Activated CD4-positive, alpha-beta T cell treated with anti-CD3 and anti-CD28 coated beads, Interleukin-2, amount 10 ng/mL, durations not matched to agents 7 days and 5 days (primary cell): ENCODE measurements around the gene MYO5B. TPM values are rescaled to one million over a fixed set of nuclear protein-coding genes. Genes with fewer than 3 reads are reported as not detected.

Experiments used
- CTCF ChIA-PET: fragments of 350-600 bp; sonication (Branson Sonifier 250); formaldehyde crosslinking; loops from one replicate; lab custom pipeline; 2021; ENCODE audit warnings: antibody characterized with exemption; lab: Charles Lee
- POLR2A ChIA-PET: fragments of 350-600 bp; sonication (Branson Sonifier 250); formaldehyde crosslinking; loops from one replicate; lab custom pipeline; 2021; ENCODE audit warnings: antibody characterized with exemption; lab: Charles Lee
- DNase-seq: peaks from one replicate; pipeline ENCODE4 v3.0.0-alpha.2; 2020
- H3K27ac Mint-ChIP-seq: one replicate; pipeline ENCODE4 v1.8.0; 2021; ENCODE audit warnings: mild to moderate bottlenecking, moderate library complexity, mixed read lengths
- H3K27me3 Mint-ChIP-seq: one replicate; pipeline ENCODE4 v1.8.0; 2021; ENCODE audit warnings: mixed read lengths
- H3K36me3 Mint-ChIP-seq: one replicate; pipeline ENCODE4 v1.8.0; 2021; ENCODE audit warnings: low read depth, mixed read lengths
- H3K4me1 Mint-ChIP-seq: one replicate; pipeline ENCODE4 v1.8.0; 2021; ENCODE audit warnings: mixed read lengths
- H3K4me3 Mint-ChIP-seq: one replicate; pipeline ENCODE4 v1.8.0; 2021; ENCODE audit warnings: mild to moderate bottlenecking, moderate library complexity, mixed read lengths
- H3K9me3 Mint-ChIP-seq: one replicate; pipeline ENCODE4 v1.8.0; 2021; ENCODE audit warnings: mixed read lengths
- total RNA-seq, 2 experiments: library from RNA; stranded (reverse); gene quantifications; one replicate each; pipeline ENCODE4 v1.2.3, GENCODE V29; 2021

Gene MYO5B
- total RNA-seq, 2 experiments from 2014 or later, result 0.12 TPM; not detected in 1

- Mint-ChIP-seq H3K27ac (no peak overlapping the region), H3K27me3 (no peaks in the 10 kb centered on the region), H3K4me1 (no peaks in the 10 kb centered on the region), H3K4me3 (no peak overlapping the region), H3K9me3 (no peaks in the 10 kb centered on the region), H3K36me3 (no peaks in the 10 kb centered on the region)
- no peak for DNase-seq
- ChIA-PET CTCF (interaction anchor here (0.6 to 2.1 kb wide), 5 partner anchors 14 to 345 kb away, joined by 3 to 8 read pairs (median 4); no protein-coding TSS in a partner anchor), POLR2A (no interaction called here)
These were observed 335.2 kb downstream of the MYO5B start for GRCh38 chr18:49859725-49860124.

DNA sequence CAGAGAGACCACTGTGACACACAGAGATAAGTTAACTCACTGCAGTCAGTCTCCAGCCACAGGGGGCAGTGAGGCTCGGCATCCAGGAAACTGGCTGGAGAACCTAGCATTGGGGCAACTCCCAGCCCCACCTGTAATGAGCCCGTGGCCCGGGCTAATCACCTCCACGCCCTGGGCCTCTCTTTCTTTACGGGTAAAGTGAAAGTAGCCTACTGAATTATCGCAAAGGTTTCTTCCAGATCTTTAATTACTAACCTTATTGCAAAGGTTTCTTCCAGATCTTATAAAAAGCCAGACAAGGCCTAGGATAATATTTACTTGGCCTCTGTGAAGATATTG is 336.0 kb downstream of the MYO5B start:
- no peak overlapping the region for H3K27ac Mint-ChIP-seq
- no peak overlapping the region for H3K4me3 Mint-ChIP-seq
- H3K4me1 Mint-ChIP-seq, result no peaks in the 10 kb centered on the region
- H3K9me3 Mint-ChIP-seq, result no peaks in the 10 kb centered on the region
- ChIA-PET POLR2A (no interaction called here), CTCF (interaction anchor here (0.7 to 2.1 kb wide), 13 partner anchors 10 to 399 kb away, joined by 3 to 8 read pairs (median 3); partner anchors contain the start of gene DYM)
- no peaks in the 10 kb centered on the region for H3K36me3 Mint-ChIP-seq
- no peaks in the 10 kb centered on the region for H3K27me3 Mint-ChIP-seq
- DNase-seq, result no peak

DNA sequence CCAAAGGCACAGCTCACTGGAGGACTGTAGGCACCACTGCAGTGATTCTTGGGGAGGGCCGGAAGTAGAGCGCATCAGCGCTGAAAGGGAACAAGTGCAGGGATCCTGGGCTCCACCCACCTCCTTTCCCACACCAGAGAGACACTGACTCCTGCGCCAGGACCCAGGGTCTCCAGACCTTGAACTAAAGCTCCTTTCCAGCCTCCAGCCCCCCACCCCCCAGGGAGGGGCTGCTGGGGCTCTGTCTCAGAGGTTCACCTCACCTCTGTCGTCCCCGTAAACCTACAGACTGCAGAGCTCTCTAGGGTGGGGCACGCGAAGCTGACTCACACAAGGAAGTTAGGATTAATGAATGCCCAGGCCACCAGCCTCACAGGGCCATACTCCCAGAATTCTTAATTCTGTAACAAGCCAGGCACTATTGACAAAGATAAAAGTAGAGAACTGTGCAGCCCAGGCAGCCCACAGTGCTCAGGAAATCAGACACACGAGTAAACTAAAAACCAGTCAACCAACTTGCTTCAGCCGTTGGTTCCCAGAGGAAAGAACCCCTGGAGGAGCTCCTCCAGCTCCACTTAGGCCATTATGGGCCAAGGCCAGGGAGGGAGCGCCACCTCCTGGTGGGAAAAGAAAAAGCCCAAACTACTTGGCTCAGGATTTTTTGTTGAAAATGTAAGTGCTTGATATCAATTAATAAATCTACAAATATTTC is 336.5 kb downstream of the MYO5B start:
- no peaks in the 10 kb centered on the region for H3K9me3 Mint-ChIP-seq
- no peaks in the 10 kb centered on the region for H3K4me1 Mint-ChIP-seq
- H3K27ac Mint-ChIP-seq, result no peak overlapping the region
- ChIA-PET CTCF (interaction anchor here (0.6 to 2.1 kb wide), 16 partner anchors 10 to 855 kb away, joined by 3 to 8 read pairs (median 3); partner anchors contain the start of gene DYM), POLR2A (no interaction called here)
- H3K27me3 Mint-ChIP-seq, result no peaks in the 10 kb centered on the region
- H3K4me3 Mint-ChIP-seq, result no peak overlapping the region
- peak; percentile 61 for DNase-seq
- no peaks in the 10 kb centered on the region for H3K36me3 Mint-ChIP-seq

- POLR2A ChIA-PET, result no interaction called here
- H3K4me3 Mint-ChIP-seq, result no peak overlapping the region
These were observed 337.2 kb downstream of the MYO5B start for GRCh38 chr18:49857708-49858107.

DNA sequence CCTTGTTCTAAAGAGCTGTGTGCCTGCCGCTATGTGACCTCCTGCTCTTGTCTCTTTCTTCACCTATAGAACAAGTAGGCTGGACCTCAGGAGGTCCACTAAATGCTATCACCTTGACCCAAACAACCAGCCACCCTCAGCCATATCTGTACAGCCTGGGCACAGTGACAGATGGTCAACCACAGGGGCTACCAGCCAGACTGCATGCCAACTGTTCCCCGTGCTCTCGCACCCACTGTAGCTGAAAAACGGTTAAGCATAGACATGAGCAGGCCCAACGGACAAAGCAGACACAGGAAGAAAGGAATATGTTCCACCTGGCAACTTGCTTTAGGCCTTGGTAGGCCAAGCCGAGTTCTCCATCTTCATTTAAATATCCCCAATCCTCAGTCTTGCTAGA is 338.5 kb downstream of the MYO5B start:
- H3K9me3 Mint-ChIP-seq, result no peaks in the 10 kb centered on the region
- H3K27ac Mint-ChIP-seq, result no peak overlapping the region
- H3K27me3 Mint-ChIP-seq, result no peaks in the 10 kb centered on the region
- no peaks in the 10 kb centered on the region for H3K36me3 Mint-ChIP-seq
- ChIA-PET POLR2A (no interaction called here), CTCF (interaction anchor here (1.0 kb wide), 1 partner anchor 20 kb away, joined by 3 read pairs; no protein-coding TSS in a partner anchor)
- DNase-seq, result no peak
- no peak overlapping the region for H3K4me3 Mint-ChIP-seq
- H3K4me1 Mint-ChIP-seq, result no peaks in the 10 kb centered on the region

More at GRCh38 chr18:49857708-49858107, 337.2 kb downstream of the MYO5B start:
- H3K9me3 Mint-ChIP-seq, result no peaks in the 10 kb centered on the region
- no peaks in the 10 kb centered on the region for H3K36me3 Mint-ChIP-seq
- H3K27me3 Mint-ChIP-seq, result no peaks in the 10 kb centered on the region
- no peaks in the 10 kb centered on the region for H3K4me1 Mint-ChIP-seq
- H3K27ac Mint-ChIP-seq, result no peak overlapping the region
- CTCF ChIA-PET, result interaction anchor here (1.1 to 1.5 kb wide), 7 partner anchors 9 to 397 kb away, joined by 3 to 8 read pairs (median 3); partner anchors contain the start of gene DYM
- DNase-seq, result no peak

- Mint-ChIP-seq H3K36me3 (no peaks in the 10 kb centered on the region), H3K9me3 (no peaks in the 10 kb centered on the region), H3K27ac (no peak overlapping the region), H3K4me1 (no peaks in the 10 kb centered on the region), H3K4me3 (no peak overlapping the region), H3K27me3 (no peaks in the 10 kb centered on the region)
- ChIA-PET POLR2A (no interaction called here), CTCF (interaction anchor here (1.0 to 1.1 kb wide), 2 partner anchors 11 to 20 kb away, joined by 3 read pairs; no protein-coding TSS in a partner anchor)
- DNase-seq, result no peak
These were observed 339.1 kb downstream of the MYO5B start for GRCh38 chr18:49855711-49856415.

DNA sequence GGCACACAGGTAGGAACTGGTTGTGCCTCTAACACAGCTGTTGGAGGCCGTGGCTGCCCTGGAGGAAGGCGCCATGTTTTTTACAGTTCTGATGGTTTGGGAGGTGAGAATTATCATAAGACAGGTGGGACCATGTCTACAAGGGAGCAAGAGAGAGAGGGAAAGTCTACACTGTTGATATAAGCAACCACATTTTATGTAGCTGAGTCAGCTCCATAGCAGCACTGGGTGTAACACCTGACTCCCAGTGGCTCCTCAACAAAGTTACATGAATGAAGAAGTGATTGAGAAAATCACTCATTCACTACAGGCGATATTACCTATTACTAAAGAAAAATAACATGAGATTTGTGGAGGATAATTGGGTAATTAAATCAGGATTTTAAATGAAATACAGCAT is 340.3 kb downstream of the MYO5B start:
- H3K36me3 Mint-ChIP-seq, result no peaks in the 10 kb centered on the region
- H3K4me3 Mint-ChIP-seq, result no peak overlapping the region
- ChIA-PET POLR2A (interaction anchor here (0.7 kb wide), 1 partner anchor 95 kb away, joined by 3 read pairs; no protein-coding TSS in a partner anchor), CTCF (no interaction called here)
- DNase-seq, result no peak
- H3K4me1 Mint-ChIP-seq, result no peaks in the 10 kb centered on the region
- H3K27me3 Mint-ChIP-seq, result no peaks in the 10 kb centered on the region
- H3K27ac Mint-ChIP-seq, result no peak overlapping the region
- no peaks in the 10 kb centered on the region for H3K9me3 Mint-ChIP-seq

DNA sequence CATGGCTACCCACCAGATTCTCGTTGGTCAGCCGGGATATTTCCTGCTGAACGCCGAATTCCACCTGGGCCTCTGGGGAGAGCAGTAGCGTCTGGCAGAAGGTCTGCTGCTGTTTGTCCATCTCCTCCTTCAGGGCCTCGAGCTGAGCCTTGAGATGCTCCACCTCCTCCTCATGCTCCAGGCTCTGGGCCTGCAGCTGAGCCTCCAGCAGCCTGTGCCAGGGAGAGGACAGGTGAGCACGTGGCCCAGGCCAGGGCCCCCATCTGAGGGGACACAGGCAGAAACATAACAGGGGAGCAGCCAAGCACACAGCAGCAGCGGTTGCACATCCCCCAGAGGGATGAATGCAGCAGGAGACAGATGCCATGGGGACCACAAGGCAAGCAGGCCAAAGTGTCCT is 341.5 kb downstream of the MYO5B start:
- CTCF ChIA-PET, result no interaction called here
- no peak overlapping the region for H3K4me3 Mint-ChIP-seq

GRCh38 chr18:49853011-49853410 is 341.9 kb downstream of the MYO5B start:
- ChIA-PET POLR2A (no interaction called here), CTCF (no interaction called here)
- DNase-seq, result no peak
- no peaks in the 10 kb centered on the region for H3K9me3 Mint-ChIP-seq
- peaks cover 6% of the 10 kb centered on the region for H3K27me3 Mint-ChIP-seq
- no peak overlapping the region for H3K27ac Mint-ChIP-seq
- H3K4me1 Mint-ChIP-seq, result peaks cover 2% of the 10 kb centered on the region
- H3K4me3 Mint-ChIP-seq, result no peak overlapping the region
- no peaks in the 10 kb centered on the region for H3K36me3 Mint-ChIP-seq

More for the DNA sequence above, 341.5 kb downstream of the MYO5B start:
- no peak for DNase-seq
- H3K27me3 Mint-ChIP-seq, result peaks cover 3% of the 10 kb centered on the region
- peaks cover 1% of the 10 kb centered on the region for H3K4me1 Mint-ChIP-seq
- POLR2A ChIA-PET, result no interaction called here
- H3K9me3 Mint-ChIP-seq, result no peaks in the 10 kb centered on the region
- H3K27ac Mint-ChIP-seq, result no peak overlapping the region
- H3K36me3 Mint-ChIP-seq, result no peaks in the 10 kb centered on the region

DNA sequence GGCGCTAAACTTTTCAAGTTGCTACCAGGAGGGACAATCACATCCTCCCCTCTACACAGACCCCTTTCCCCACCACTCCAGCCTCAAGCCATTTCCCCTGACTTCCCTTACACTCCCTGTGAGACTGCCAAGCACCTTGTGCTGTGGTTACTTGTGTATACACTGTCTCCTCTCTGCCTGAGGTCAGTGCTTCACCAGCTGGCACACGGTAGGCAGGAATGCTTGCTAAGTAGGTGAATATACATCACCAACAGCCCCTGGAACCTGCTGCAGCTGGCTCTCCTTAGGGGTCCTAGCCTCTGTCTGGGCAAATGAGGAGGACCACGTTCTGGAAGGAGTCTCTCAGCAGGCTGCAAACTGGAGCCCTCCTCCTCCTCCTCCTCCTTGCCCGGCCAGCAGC is 343.3 kb downstream of the MYO5B start:
- H3K4me1 Mint-ChIP-seq, result peaks cover 2% of the 10 kb centered on the region
- CTCF ChIA-PET, result interaction anchor here (0.8 kb wide), 1 partner anchor 14 kb away, joined by 3 read pairs; no protein-coding TSS in a partner anchor
- no peak for DNase-seq
- POLR2A ChIA-PET, result no interaction called here
- no peaks in the 10 kb centered on the region for H3K36me3 Mint-ChIP-seq
- H3K4me3 Mint-ChIP-seq, result no peak overlapping the region
- H3K27me3 Mint-ChIP-seq, result peaks cover 7% of the 10 kb centered on the region
- no peaks in the 10 kb centered on the region for H3K9me3 Mint-ChIP-seq
- no peak overlapping the region for H3K27ac Mint-ChIP-seq

GRCh38 chr18:49850636-49851035 is 344.3 kb downstream of the MYO5B start:
- Mint-ChIP-seq H3K27me3 (peaks cover 7% of the 10 kb centered on the region), H3K9me3 (no peaks in the 10 kb centered on the region), H3K27ac (no peak overlapping the region), H3K4me1 (peaks cover 2% of the 10 kb centered on the region), H3K36me3 (no peaks in the 10 kb centered on the region), H3K4me3 (no peak overlapping the region)
- DNase-seq, result no peak
- ChIA-PET CTCF (no interaction called here), POLR2A (no interaction called here)

DNA sequence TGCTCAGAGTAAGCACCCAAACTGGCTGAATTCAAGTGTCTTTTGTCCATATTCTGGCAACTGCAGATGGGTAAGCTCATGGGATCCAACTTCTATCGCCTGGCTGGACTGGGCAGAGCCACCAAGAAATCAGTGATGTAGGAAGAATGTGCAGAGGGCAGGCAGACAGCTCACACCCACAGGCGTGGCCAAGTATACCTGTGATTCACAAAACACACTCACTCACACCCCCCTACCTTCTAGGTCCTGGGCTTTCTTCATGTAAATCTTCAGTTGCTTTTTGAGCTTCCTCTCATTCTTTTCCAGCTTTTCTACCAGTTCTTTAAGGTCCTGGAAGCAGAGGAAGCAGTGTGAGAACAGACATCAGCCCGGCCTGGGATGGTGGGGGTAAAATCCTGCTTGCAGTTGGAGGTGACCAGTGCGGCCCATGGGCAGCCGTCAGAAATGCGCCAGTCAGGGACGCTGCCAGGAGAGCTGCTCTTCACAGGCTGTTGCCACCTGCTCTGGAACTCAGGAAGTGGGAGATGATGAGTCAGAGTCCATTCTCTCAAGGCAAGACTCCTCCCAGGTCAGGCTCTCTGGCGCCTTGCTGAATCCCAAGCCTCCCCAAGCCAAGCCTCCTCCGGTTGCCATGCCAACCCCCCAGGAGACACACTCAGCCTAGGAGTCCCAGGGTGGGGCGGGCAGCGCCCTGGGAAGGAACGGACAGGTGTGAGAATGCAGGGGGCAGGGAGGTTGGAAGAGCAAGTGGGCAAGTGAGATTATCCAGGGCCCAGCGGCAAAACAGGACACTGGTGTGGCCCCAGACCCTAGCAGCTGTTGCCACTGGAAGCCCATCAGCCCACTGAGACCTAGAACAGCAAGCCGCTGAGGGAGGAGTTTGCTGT is 345.4 kb downstream of the MYO5B start:
- ChIA-PET CTCF (interaction anchor here (0.6 to 2.6 kb wide), 2 partner anchors 9 to 13 kb away, joined by 4 to 8 read pairs; no protein-coding TSS in a partner anchor), POLR2A (no interaction called here)
- Mint-ChIP-seq H3K4me3 (no peak overlapping the region), H3K27me3 (peaks cover 7% of the 10 kb centered on the region), H3K36me3 (no peaks in the 10 kb centered on the region), H3K9me3 (no peaks in the 10 kb centered on the region), H3K27ac (no peak overlapping the region), H3K4me1 (peaks cover 2% of the 10 kb centered on the region)
- no peak for DNase-seq
